Neural progenitor cell (in vitro differentiated cells): Measurements from ENCODE around the gene MPHOSPH10. TPM values are rescaled to one million over a fixed set of nuclear protein-coding genes. Genes with fewer than 3 reads are reported as not detected.

Source experiments
- DNase-seq: peaks from one replicate; pipeline ENCODE4 v3.0.0-alpha.2; 2016; ENCODE audit warnings: low spot score
- H2AFZ ChIP-seq: fragments of 200-600 bp; sonication (generic); replicated peaks from 2 replicates; pipeline ENCODE4 v1.6.1; 2016; ENCODE audit warnings: antibody characterized with exemption
- H3F3A ChIP-seq: fragments of 200-600 bp; sonication (generic); 2 replicates; pipeline ENCODE4 v1.6.1; 2016; ENCODE audit warnings: antibody characterized with exemption, low read depth
- H3K27ac ChIP-seq: fragments of 200-600 bp; sonication (generic); 2 replicates; pipeline ENCODE4 v1.5.1; 2016; ENCODE audit warnings: mild to moderate bottlenecking
- H3K27me3 ChIP-seq: fragments of 200-600 bp; sonication (generic); 2 replicates; pipeline ENCODE4 v1.6.1; 2016; ENCODE audit warnings: mild to moderate bottlenecking, moderate library complexity
- H3K36me3 ChIP-seq: fragments of 200-600 bp; sonication (generic); 2 replicates; pipeline ENCODE4 v1.5.1; 2016
- H3K4me1 ChIP-seq: fragments of 200-600 bp; sonication (generic); 2 replicates; pipeline ENCODE4 v1.6.1; 2016; ENCODE audit warnings: mixed run types
- H3K4me2 ChIP-seq: fragments of 200-600 bp; sonication (generic); 2 replicates; pipeline ENCODE4 v1.6.1; 2016
- H3K4me3 ChIP-seq: fragments of 200-600 bp; sonication (generic); 2 replicates; pipeline ENCODE4 v1.5.1; 2016
- H3K79me2 ChIP-seq: fragments of 200-600 bp; sonication (generic); 2 replicates; pipeline ENCODE4 v1.6.1; 2016; ENCODE audit warnings: low read depth
- H3K9ac ChIP-seq: fragments of 200-600 bp; sonication (generic); 2 replicates; pipeline ENCODE4 v1.6.1; 2016
- H3K9me3 ChIP-seq: fragments of 200-600 bp; sonication (generic); 2 replicates; pipeline ENCODE4 v1.5.1; 2016; ENCODE audit warnings: low read depth
- H4K20me1 ChIP-seq: fragments of 200-600 bp; sonication (generic); 2 replicates; pipeline ENCODE4 v1.6.1; 2016; ENCODE audit warnings: low read depth
- H3K27ac Mint-ChIP-seq: 3 replicates; pipeline ENCODE4 v1.8.0; 2021; ENCODE audit warnings: mixed read lengths
- H3K27me3 Mint-ChIP-seq: 2 replicates; pipeline ENCODE4 v1.8.0; 2022; ENCODE audit warnings: low read depth, mild to moderate bottlenecking, inconsistent platforms, moderate library complexity, mixed read lengths; ENCODE audit not compliant: insufficient read depth
- H3K36me3 Mint-ChIP-seq: 3 replicates; pipeline ENCODE4 v1.8.0; 2021; ENCODE audit warnings: mixed read lengths
- H3K4me1 Mint-ChIP-seq: 3 replicates; pipeline ENCODE4 v1.8.0; 2021; ENCODE audit warnings: mixed read lengths
- H3K4me3 Mint-ChIP-seq: 3 replicates; pipeline ENCODE4 v1.8.0; 2021; ENCODE audit warnings: mild to moderate bottlenecking, moderate library complexity, mixed read lengths
- H3K9me3 Mint-ChIP-seq: 3 replicates; pipeline ENCODE4 v1.8.0; 2020; ENCODE audit warnings: mixed read lengths
- EZH2 ChIP-seq: fragments of 200-600 bp; sonication (generic); IDR thresholded peaks from 2 replicates; pipeline ENCODE4 v1.6.1; 2017; ENCODE audit warnings: antibody characterized with exemption, mild to moderate bottlenecking, moderate library complexity
- EZH2phosphoT487 ChIP-seq: fragments of 200-600 bp; sonication (generic); IDR thresholded peaks from 2 replicates; pipeline ENCODE4 v1.6.1; 2017; ENCODE audit warnings: antibody characterized with exemption
- total RNA-seq: library from RNA; depleted of rRNA; stranded (reverse); fragments of >200 nt; gene quantifications from 2 replicates; pipeline ENCODE4 v1.2.3, GENCODE V29; 2015; ENCODE audit warnings: low replicate concordance
- TF ChIP-seq, protein P1 (sequence below): fragments of 200-600 bp; sonication (generic); IDR thresholded peaks from 2 replicates; pipeline ENCODE4 v1.5.1; 2017; ENCODE audit warnings: antibody characterized with exemption, mild to moderate bottlenecking

The MPHOSPH10 gene
- total RNA-seq, 1 donor from 2014 or later = 29.6 TPM

DNA sequence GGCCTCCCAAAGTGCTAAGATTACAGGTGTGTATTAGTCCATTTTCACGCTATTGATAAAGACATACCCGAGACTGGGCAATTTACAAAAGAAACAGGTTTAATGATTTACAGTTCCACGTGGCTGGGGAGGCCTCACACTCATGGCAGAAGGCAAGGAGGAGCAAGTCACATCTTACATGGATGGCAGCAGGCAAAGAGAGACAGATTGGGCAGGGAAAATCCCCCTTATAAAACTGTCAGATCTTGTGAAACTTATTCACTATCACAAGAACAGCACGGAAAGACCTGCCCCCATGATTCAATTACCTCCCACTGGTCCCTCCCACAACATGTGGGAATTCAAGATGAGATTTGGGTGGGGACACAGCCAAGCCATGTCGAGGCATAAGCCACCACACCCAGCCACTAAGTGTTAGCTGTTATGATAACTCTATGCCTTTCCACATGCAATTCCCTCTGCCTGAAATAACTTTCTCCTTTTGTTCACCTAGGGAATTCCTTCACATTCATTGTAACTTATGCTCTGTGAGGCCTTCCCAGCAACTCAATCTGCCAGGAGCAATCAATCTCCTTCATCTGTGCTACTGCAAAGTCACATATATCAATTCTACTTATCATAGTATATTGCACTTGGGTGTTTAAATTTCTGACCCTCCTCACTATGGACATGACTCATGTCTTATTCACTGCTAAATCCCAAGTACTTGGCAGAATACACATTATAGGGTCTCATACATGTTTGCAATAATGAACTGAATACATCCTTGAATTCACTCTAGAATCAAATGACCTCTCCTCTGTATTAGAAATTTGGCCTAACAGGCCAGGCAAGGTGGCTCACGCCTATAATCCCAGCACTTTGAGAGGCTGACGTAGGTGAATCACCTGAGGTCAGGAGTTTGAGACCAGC is 7.8 kb upstream of the MPHOSPH10 start:
- no peak for TF ChIP-seq EZH2
- no peak for TF ChIP-seq EZH2phosphoT487
- TF ChIP-seq, protein P1, sequence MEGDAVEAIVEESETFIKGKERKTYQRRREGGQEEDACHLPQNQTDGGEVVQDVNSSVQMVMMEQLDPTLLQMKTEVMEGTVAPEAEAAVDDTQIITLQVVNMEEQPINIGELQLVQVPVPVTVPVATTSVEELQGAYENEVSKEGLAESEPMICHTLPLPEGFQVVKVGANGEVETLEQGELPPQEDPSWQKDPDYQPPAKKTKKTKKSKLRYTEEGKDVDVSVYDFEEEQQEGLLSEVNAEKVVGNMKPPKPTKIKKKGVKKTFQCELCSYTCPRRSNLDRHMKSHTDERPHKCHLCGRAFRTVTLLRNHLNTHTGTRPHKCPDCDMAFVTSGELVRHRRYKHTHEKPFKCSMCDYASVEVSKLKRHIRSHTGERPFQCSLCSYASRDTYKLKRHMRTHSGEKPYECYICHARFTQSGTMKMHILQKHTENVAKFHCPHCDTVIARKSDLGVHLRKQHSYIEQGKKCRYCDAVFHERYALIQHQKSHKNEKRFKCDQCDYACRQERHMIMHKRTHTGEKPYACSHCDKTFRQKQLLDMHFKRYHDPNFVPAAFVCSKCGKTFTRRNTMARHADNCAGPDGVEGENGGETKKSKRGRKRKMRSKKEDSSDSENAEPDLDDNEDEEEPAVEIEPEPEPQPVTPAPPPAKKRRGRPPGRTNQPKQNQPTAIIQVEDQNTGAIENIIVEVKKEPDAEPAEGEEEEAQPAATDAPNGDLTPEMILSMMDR = no peak
- Histone ChIP-seq H3K4me3 (no peak overlapping the region), H3K27ac (no peak overlapping the region), H3F3A (no peaks in the 10 kb centered on the region), H3K27me3 (no peaks in the 10 kb centered on the region), H4K20me1 (no peaks in the 10 kb centered on the region), H3K4me2 (no peak overlapping the region), H3K4me1 (no peaks in the 10 kb centered on the region), H3K9me3 (no peaks in the 10 kb centered on the region), H3K9ac (no peak overlapping the region), H3K36me3 (no peaks in the 10 kb centered on the region), H3K79me2 (no peaks in the 10 kb centered on the region), H2AFZ (no peak overlapping the region)
- H3K4me1 Mint-ChIP-seq = no peaks in the 10 kb centered on the region
- no peak overlapping the region for H3K27ac Mint-ChIP-seq
- no peak for DNase-seq
- H3K27me3 Mint-ChIP-seq = no peaks in the 10 kb centered on the region
- H3K9me3 Mint-ChIP-seq = no peaks in the 10 kb centered on the region
- H3K36me3 Mint-ChIP-seq = peaks cover 12% of the 10 kb centered on the region
- H3K4me3 Mint-ChIP-seq = no peak overlapping the region

DNA sequence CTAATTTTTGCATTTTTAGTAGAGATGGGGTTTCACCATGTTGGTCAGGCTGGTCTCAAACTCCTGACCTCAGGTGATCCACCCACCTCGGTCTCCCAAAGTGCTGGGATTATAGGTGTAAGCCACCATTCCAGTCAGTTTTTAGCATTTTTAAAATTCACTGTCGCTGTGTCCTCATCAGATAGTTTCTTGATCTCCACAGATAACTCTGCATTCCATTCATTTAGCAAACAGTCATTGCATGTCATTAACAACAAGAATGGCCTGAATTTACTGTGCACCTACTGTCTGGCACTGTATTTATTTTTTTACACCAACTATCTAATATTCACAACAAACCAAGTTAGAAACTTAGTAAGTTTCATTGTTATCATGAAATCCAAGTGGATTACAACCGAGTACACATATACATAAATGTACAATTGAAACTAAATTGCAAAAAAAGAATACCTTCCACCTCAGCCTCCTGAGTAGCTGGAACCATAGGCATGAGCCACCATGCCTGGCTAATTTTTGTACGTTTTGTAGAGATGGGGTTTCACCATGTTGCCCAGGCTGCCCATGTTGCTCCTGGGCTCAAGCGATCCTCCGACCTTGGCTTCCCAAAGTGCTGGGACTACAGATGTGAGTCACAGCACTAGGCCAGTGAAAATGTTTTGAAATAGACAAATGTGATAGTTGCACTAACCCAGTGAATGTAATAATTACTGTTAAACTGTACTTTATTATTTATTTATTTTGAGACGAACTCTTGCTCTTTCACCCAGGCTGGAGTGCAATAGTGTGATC is 4.7 kb upstream of the MPHOSPH10 start:
- Histone ChIP-seq H3K27me3 (no peaks in the 10 kb centered on the region), H3K4me1 (peaks cover 6% of the 10 kb centered on the region), H3K27ac (no peak overlapping the region), H3K4me3 (no peak overlapping the region), H3K4me2 (no peak overlapping the region), H2AFZ (no peak overlapping the region), H3K9me3 (no peaks in the 10 kb centered on the region), H3K36me3 (no peaks in the 10 kb centered on the region), H3K79me2 (peaks cover 20% of the 10 kb centered on the region), H3K9ac (no peak overlapping the region), H3F3A (no peaks in the 10 kb centered on the region), H4K20me1 (no peaks in the 10 kb centered on the region)
- peaks cover 11% of the 10 kb centered on the region for H3K36me3 Mint-ChIP-seq
- H3K4me3 Mint-ChIP-seq = no peak overlapping the region
- H3K9me3 Mint-ChIP-seq = no peaks in the 10 kb centered on the region
- H3K4me1 Mint-ChIP-seq = peaks cover 7% of the 10 kb centered on the region
- peaks cover 3% of the 10 kb centered on the region for H3K27me3 Mint-ChIP-seq
- no peak for DNase-seq
- H3K27ac Mint-ChIP-seq = no peak overlapping the region
- TF ChIP-seq EZH2phosphoT487 (no peak), EZH2 (no peak)
- TF ChIP-seq, protein P1 = no peak

DNA sequence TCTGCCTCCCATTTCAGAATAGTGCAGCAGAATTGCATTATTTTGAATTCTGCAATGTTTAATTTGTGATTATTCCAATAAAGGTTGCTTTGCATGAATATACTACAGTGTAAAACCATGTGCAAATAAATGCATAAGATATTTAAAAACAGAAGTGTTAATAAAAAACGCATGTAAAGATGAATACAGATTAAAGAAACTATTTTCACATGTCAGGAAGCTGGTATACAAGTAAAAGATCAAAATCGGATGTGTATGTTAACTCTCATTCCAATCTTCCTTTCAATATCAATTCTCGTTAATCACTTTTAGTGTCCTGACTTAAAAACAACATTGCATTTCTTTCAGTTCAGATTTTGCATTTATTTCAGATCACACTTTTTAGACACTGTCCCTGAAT is 3.5 kb upstream of the MPHOSPH10 start:
- TF ChIP-seq EZH2phosphoT487 (no peak), EZH2 (no peak)
- TF ChIP-seq, protein P1 = no peak
- H3K9me3 Mint-ChIP-seq = no peaks in the 10 kb centered on the region
- H3K4me1 Mint-ChIP-seq = peaks cover 7% of the 10 kb centered on the region
- Histone ChIP-seq H2AFZ (no peak overlapping the region), H3K36me3 (no peaks in the 10 kb centered on the region), H3K9ac (no peak overlapping the region), H3K27me3 (no peaks in the 10 kb centered on the region), H3K4me2 (no peak overlapping the region), H3K79me2 (peaks cover 33% of the 10 kb centered on the region), H3F3A (no peaks in the 10 kb centered on the region), H3K9me3 (no peaks in the 10 kb centered on the region), H3K4me3 (no peak overlapping the region), H3K27ac (no peak overlapping the region), H3K4me1 (peaks cover 10% of the 10 kb centered on the region), H4K20me1 (peaks cover under 1% of the 10 kb centered on the region)
- no peak overlapping the region for H3K4me3 Mint-ChIP-seq
- peaks cover 10% of the 10 kb centered on the region for H3K36me3 Mint-ChIP-seq
- DNase-seq = no peak
- H3K27ac Mint-ChIP-seq = no peak overlapping the region
- peaks cover 3% of the 10 kb centered on the region for H3K27me3 Mint-ChIP-seq
